ENCODE results near the gene PHF11.
"Not testable (repeated sequence)": the region's sequence is repeated elsewhere in the genome, so short reads cannot be mapped to it uniquely, and the experiment has no call there.

PHF11 gene

GRCh38 chr13:49495783-49496762 lies at the start of gene PHF11:
TSS of gene PHF11 (plus strand) at chr13:49495953. CDS start at chr13:49496002, 49 bp downstream.
- no peak for DNase-seq

GRCh38 chr13:49446473-49446872 lies 49.3 kb upstream of the PHF11 start:
- DNase-seq = no peak

- no peak for DNase-seq
Observed at GRCh38 chr13:49448753-49449152, 47.0 kb upstream of the PHF11 start.

- no peak for DNase-seq
Observed at GRCh38 chr13:49450105-49450819, 45.5 kb upstream of the PHF11 start.

GRCh38 chr13:49452725-49453457 lies 42.9 kb upstream of the PHF11 start:
- DNase-seq = no peak

GRCh38 chr13:49453465-49453864 lies 42.3 kb upstream of the PHF11 start:
- DNase-seq = no peak

GRCh38 chr13:49454388-49455006 lies 41.3 kb upstream of the PHF11 start:
- DNase-seq = no peak

GRCh38 chr13:49455007-49455398 lies 40.8 kb upstream of the PHF11 start:
- DNase-seq = no peak

GRCh38 chr13:49456156-49456555 lies 39.6 kb upstream of the PHF11 start:
- DNase-seq = no peak

GRCh38 chr13:49457221-49457620 lies 38.5 kb upstream of the PHF11 start:
- DNase-seq = no peak

- no peak for DNase-seq
Observed at GRCh38 chr13:49459580-49459979, 36.2 kb upstream of the PHF11 start.

GRCh38 chr13:49464085-49464484 lies 31.7 kb upstream of the PHF11 start:
- no peak for DNase-seq

- no peak for DNase-seq
Observed at GRCh38 chr13:49464621-49465325, 31.0 kb upstream of the PHF11 start.

- DNase-seq = no peak
Observed at GRCh38 chr13:49466292-49466838, 29.4 kb upstream of the PHF11 start.

GRCh38 chr13:49472186-49472585 lies 23.6 kb upstream of the PHF11 start:
- no peak for DNase-seq

- no peak for DNase-seq
Observed at GRCh38 chr13:49476529-49476928, 19.2 kb upstream of the PHF11 start.

- DNase-seq = no peak
Observed at GRCh38 chr13:49481788-49482187, 14.0 kb upstream of the PHF11 start.

- DNase-seq = no peak
Observed at GRCh38 chr13:49488563-49488962, 7.2 kb upstream of the PHF11 start.

- DNase-seq = no peak
Observed at GRCh38 chr13:49494645-49495044, 1.1 kb upstream of the PHF11 start.

GRCh38 chr13:49496837-49497236 lies 1.1 kb downstream of the PHF11 start:
- DNase-seq = not testable (repeated sequence)

GRCh38 chr13:49497272-49497671 lies 1.5 kb downstream of the PHF11 start:
- DNase-seq = no peak

- no peak for DNase-seq
Observed at GRCh38 chr13:49498206-49498605, 2.5 kb downstream of the PHF11 start.
